ENCODE measurements around the gene MLLT3.

MLLT3 gene

DNA sequence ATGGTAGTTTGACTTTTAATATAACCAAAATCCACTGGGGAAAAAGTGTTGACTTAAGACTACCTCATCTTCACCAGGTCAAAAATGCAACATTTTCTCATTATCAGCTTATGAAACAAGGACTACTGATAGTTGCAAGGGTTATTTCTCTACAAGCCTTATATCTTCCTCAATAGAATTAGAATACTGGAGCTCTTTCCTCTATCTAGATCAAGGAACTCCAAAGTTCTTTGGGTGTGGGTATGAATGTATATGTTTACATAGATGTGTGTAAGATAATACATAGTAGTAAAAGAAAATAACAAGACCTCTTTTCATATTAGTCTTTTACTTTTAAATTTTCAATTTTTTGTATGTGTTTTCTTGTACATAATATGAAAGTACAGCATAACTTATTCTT lies 244.5 kb downstream of the MLLT3 start:
- no peak for DNase-seq (ENCODE audit: low read depth)

DNA sequence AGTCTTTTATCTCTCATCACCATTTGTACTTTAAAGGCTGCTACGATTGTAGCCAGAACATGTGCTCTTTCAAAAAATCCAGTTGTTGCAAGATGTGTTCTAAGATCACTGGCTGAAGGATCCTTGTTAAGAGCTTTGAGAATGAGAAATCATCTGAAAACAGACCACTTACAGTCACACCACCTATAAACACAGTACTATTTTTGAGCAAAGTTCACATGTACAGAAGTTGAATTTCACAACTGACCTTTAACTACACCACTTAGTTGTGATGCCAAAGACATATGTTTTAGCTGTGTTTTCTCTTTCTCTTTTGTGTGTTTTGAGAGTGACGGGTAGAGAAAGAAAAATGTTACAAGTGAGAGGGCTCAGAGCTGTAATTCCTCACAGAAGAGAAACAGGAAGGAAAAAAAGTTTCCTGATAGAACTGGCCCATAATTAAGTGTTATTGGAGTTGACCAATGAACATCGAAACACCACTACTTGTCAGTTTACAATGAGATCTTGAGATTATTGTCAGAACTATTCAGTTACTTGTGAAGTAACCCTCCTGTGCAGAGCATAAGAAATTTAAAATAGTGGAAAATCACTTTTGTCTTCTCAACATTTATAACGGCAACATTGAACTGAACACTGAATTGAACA lies 245.4 kb downstream of the MLLT3 start:
- DNase-seq (ENCODE audit: low read depth), result no peak

DNA sequence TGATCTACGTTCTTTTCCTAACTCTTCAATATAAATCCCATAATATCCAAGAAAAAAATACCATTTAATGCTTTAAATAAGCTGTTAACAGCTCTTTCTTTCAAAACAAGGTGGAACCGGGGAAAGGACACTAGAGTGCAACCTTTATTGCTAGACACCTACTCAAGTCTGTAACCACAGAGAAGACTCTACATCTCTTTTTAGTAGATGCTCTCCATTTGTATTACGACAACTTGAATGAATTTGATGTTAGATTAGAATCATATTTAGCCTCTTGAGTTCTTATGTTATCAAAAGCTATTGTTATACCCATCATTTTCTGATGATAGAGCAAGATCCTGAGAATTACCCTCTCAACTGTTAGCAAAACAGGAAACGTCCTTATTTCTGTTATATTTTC lies 246.3 kb downstream of the MLLT3 start:
- DNase-seq (ENCODE audit: low read depth), result no peak

DNA sequence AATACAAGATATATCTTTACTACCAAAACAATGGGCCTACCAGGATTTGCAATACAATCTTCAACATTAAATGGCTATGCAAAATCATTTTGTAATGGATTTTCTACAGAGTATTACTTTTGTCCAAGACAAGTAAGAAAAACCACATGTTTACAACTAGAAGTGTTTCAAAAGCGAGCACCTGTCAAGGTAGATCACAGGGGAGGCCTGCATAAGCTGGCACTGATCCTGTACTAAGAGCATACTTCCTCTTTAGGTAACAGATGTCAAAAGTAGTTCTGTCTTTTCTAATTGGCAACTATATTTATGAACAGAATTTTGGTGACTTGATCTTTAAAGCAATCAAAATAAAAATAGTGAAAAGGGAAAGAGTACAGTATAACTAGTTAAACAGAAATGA lies 249.0 kb downstream of the MLLT3 start:
- DNase-seq (ENCODE audit: low read depth), result no peak

DNA sequence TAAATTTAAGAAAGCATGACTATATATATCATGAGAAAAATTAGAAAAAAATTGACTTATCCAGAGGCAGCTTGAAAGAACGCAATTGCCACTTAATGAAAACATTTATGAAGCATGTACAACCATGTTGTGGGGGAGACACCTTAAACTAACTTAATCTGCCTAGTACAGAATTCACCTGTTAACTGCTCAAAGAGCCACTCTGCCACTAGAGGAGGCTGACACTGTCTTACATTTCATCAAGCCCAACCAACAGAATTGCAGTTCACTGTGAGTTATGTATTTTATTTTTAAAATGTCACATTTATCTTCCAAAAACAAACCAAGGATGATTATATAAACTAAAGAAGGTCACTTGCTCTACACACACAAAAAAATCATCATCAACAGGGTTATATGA lies 252.9 kb downstream of the MLLT3 start:
- no peak for DNase-seq (ENCODE audit: low read depth)

DNA sequence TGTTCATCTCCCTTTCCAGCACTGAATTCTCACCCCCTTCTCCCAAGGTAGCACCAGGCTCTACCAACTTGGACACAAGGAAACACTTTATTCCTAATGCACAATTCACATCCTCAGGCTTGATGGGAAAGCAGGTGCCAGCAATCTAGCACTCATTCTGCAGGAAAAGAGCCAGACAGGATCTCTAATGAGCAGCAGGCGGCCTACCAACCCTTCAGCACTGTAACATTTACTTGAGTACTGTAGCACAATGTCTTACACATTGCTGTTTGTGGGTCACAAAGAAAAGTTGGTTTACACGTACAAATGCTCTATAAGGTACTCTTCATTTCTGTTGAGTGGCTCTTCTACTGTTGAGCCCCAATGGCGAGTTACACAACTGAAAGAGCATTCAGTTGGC lies 254.4 kb downstream of the MLLT3 start:
- no peak for DNase-seq (ENCODE audit: low read depth)

DNA sequence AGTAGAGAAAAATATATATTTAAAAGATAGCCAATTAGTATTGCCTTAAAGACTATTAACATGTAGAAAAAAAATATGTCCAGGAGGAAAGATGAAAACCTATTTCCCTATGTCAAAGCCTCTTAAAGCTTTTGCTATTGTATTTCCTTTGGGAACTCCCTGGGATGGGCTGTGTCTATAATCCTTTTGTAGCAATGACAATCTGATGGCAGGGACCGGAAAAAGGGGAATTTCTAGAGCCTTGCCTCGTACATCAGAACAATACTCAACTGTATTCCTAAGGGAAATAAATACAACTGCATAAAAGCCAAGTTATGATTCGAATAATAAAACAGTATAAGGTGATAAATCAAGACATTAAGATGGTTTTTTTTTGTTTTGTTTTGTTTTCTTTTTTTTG lies 257.3 kb downstream of the MLLT3 start:
- DNase-seq (ENCODE audit: low read depth), result no peak

DNA sequence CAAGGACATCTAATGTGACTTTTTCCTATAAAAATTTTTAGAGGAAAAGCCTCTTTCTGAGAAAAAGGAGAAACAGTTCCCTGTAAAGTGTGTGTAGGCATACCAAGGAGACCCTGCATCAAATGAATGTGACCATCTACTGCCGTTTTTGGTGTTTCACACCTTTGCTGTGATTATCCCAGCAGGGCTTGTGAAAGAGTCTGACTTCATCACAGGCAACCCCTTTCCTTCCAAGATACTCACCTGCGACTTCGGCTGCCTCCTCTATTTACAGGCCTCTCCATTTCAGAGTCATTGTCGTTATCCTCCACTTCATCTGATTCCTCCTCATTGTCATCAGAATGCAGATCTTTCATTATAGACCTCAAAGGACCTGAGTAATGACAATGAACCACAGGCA lies 259.1 kb downstream of the MLLT3 start:
- DNase-seq (ENCODE audit: low read depth), result no peak

DNA sequence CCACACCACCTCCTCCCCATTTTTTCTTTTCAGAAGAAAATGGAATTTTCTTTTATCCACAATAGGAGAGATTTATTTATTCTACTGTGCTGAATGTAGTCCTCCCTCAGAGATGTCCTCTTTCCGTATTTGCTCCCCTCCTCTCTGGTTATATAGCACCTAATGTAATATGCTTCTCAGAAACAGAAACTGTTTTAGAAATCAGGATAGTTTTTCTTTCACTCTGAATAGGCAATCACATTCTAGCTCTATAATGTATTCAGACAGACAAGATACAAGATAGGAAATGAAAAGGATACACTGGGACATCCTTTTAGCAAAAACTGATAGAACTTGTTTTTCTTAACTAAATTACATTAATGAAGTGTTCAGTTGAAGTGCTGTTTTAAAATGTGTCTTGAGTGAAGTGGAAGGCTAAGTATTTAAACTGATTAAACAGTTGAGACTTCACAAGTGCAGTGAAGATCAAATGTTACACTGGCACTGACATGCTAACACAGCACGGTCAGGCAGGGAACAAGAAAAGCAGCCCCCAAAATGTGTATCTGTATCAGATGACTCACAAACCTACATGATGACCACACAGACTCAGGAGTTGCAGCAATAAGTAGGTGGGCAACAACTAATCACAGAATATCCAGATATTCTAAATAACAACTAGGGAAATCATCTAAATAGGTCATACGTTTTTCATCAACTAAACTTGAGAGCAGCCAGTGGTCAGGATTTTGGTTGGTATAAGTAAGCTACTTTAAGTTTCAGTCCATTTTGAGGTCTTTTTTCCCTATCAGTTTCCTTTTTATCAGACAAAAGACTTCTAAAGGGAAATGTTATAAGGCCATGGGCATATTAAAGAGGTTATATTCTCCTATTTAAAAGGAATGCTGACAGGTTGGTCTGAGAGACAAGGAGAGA lies 260.4 kb downstream of the MLLT3 start:
- DNase-seq (ENCODE audit: low read depth), result no peak

DNA sequence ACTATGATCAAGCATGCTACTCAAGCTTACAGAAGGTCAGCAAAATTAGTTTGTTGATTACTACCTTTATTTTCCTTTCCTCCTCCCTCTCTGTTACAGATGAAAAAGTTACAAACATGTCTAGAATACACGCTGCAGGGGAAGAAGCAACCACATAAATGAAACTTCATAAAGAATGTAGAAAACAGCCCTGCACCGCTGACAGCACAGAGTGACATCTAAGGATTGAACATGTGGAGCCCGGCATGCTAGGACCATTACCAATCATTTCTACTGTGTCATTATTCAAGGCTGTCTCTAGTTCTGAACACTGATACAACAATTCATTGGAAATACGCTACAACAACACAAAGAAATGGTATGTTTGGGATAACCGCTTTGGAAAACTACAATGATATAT lies 261.1 kb downstream of the MLLT3 start:
- DNase-seq (ENCODE audit: low read depth), result no peak

DNA sequence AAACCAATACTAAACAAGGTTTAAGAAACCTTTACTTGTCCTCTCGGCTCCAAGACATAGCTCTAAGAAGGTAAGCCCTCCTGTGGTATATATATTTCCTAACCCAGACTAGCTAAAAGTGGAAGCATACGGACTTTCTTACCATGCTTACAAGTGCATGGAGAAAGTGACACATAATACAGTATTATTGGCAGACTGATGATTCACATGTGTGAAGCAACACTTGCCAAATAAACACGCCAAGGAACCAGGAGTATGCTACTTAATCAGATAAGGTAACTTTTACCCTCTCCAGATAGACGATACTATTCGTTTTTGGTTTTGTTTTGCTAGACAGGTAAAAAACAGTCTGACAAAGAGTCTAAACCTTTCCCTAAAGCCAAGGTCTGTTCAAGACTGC lies 264.1 kb downstream of the MLLT3 start:
- peak; percentile 37 for DNase-seq (ENCODE audit: low read depth)

DNA sequence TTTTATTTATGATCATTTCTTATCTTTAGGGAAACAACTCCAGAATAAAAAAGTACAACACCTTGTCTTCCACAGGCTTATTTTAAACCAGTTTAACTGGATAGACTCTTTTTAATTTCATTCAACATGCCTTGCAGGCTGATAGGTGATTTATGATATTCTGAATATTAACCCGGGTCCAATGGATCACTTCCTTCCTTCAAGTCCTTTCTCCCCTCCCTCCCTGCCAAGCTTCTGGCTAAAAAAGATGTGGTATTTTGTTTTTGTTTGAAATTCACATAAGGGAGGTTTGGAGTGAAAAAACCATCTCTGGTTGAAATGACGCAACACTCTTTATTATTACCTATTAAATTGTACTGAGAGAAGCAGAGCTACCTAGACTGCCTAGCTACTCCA lies 265.3 kb downstream of the MLLT3 start:
- DNase-seq (ENCODE audit: low read depth), result no peak

DNA sequence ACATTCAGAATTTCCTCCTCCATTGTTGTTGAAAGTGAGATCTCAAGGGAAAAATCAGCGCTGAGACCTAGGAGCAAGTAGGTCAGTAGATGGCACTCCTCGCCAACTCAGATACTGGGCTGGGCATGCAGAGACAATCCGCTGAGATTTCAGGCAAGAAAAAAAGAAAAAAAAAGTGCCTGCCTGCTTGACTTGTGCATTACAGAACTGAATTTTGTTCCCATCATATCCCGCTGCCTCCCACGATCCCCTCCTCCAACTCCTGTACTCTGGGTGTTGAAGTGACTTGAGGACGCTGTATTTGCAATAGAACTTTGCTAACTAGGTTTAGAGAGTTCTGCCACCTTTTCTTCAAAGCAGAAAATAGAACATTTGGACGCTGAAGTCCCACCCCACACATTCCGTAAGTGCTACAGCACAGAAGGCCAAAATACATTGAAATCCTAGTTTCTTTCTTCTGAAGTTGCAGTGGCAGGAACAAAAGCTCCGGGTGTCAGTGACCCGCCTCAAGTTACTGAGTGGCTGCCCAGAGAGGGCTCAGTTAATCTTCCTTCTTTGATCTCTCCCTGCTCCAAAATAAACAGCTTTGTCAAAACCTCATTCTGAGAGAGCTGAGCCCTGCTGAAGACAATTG lies 265.8 kb downstream of the MLLT3 start:
- DNase-seq (ENCODE audit: low read depth), result peak; percentile 81

DNA sequence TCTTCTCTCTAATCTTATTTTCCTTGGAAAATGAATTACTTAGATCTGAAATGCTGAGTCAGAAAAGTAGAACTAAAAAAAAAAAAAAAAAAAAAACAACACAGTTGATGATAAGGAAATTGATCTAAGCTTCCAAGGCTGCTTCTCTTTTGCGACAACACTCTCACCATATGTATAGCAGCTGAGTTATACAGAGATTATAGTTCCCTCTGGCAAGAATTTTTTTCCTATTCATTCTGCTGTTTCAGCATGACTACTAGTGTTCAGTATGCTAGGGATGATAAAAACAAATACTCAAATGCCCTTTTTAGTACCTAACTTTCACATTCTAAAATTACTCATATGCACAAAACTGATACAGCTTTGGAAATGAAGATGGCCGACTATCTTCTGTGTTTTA lies 267.3 kb downstream of the MLLT3 start:
- peak; percentile 72 for DNase-seq (ENCODE audit: low read depth)

DNA sequence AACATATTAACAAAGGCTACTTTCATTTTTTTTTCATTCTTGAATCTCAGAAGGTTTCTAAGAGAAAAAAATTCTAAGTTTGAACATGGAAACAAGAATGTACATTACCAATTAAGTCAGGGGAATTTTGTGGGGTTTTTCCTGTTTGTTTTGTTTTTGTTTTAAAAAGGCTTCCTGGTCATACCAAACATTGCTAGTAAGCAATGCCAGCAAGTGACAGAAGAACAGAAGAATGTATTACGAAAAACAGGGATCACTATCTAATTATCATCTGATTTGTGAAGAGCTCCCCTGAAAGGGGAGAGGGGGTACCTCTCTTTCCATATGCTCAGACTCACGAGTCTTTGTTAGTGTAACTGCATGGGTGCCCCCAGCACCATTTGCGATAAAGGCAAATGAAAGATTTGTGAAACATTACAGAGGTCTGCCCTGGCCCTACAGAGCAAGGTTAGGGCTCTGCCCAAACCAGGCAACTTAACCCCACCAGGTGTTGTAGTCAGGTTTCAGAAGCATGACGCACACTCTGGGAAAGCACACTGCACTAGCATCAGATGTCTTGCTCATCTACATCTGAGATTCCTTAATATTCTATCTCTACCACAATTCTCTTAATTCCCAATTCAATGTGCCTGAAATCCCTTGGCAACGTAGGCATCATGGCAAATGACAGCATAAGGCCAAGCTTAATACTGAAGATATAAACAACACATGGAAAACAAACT lies 268.2 kb downstream of the MLLT3 start:
- peak; percentile 12 for DNase-seq (ENCODE audit: low read depth)

DNA sequence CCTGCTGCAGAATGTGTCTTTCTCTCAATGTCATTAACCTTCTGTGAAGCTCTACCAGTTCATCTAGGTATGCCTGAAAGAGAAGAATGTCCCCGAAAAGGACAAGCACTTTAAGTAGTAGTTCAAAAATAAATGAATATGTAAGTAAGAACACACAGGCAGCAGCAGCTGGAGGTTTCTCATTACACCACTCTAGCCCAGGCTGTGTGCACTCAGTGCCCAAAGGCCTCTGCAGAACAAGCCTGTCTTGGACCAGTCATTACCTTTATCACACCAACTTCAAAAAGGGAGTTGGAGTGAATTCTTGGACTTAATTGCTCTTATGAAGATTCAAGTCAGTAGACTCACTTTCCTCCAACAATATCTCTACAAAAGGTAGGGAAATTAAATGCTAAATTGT lies 268.8 kb downstream of the MLLT3 start:
- DNase-seq (ENCODE audit: low read depth), result no peak

DNA sequence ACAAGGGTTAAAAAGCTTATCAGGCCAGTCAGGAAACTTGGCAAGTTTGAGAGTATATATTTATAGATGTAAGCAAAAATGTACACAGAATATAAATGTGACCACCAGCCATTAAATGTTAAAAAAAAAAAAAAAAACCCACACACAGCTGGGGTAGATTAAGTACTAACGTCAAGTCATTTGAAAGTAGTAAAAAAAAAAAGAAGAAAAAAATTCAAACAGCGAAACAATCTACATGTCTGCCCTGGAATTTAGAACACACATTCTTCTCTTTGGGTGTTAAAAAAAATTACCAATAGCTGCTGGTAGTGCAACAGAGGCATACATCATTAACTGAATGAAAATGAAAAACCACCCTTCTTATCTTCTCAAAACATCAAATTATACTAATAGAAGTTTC lies 269.7 kb downstream of the MLLT3 start:
- no peak for DNase-seq (ENCODE audit: low read depth)

DNA sequence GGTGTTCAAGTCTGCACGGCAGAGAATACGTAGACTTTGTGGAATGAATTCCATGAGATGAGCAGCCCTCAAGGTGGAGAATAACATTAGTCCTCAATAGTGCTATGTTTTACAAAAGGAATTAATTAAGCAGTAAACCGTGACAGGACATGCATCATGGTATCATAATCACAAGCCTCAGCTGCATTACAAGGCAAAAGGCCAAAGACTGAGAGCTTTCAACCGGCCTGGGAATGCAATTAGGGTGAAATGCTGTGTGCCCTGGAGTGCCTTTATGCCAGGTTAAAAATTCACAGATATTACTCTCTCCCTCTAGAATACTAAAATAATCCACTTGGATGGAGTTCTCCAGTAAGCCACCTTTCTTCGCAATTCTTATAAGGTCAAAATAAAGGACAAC lies 270.6 kb downstream of the MLLT3 start:
- no peak for DNase-seq (ENCODE audit: low read depth)

DNA sequence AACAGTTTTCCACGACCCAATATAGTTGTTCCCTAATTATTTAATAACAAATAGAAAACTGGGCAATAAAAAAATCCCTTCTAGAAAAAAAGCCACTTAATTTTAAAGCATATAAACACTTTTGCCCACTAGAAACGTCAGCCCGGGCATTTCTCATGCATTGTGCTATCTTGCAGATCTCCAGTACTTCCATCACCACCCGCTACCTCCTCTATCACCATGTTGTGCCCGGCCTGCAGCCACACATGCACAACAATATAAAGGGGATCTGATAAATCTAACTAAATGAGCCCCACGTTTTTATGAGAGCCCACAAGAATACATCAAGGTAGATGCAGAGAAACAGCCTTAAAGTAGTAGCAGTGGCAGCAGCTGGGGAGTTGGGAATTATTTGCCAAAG lies 272.7 kb downstream of the MLLT3 start:
- DNase-seq (ENCODE audit: low read depth), result no peak

DNA sequence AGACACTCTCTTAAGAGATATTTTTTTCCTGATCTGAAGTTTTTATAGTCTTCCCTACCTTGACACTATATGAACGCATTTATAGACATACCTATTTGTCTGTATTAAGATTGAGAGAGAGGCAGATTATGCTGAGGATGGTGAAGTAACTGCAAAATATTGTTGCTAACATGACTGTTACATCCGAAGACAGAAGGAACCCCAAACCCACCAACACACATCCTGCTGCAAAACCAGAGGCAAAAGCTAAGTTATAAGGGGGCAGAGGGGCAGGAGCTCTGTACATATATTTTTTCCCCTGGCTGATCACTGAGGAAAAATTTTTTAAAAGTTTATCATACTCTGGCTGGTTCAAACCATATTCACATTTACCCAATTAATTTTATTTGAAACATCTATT lies 279.0 kb downstream of the MLLT3 start:
- DNase-seq (ENCODE audit: low read depth), result no peak

DNA sequence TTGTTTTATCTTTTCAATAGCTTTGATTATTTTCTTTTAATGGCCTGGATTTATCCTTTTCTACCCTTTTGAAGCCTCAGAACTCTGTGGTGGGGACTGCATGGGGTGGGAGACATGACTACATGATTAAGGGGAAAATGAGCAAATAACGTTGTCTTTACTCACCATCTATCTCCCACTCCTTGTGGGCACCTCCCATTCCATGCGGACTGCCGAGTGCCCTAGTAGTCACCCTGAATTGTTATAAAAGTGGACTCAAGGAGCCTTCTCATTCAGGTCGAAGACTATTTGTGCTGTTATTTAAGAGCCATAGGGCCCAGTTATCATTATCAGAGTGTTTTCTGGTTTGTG lies 281.8 kb downstream of the MLLT3 start:
- DNase-seq (ENCODE audit: low read depth), result no peak

DNA sequence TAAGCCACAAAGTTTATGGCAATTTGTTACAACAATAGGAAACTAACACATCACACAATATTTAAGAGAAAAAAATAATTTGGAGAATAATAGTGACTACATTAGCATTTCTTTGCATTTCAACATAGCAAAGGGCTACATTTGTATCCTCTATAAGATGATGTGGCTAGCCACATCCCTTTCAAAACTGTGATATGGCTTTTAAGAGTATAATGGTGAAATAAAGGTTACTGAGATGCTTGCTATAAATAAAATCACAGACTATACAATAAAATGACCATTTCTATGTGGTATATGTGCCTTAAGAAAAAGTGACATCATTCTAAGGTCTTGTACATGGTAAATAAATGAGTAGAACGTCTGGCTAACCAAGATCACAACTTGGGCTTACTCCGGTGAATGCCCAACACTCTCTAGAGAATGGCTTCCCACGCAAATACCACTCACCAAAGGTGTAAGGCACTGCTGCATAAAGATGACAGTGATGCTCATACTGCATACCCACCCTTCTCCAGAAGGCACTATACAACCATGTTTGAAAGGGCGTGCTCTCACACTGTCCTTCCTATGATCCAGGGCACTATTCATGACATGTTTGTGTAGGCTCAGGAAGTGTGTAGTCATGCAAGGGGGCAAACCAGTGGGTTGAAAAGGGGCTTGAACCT lies 286.5 kb downstream of the MLLT3 start:
- no peak for DNase-seq (ENCODE audit: low read depth)

All from fibroblast of the conjunctiva (primary cell).